Spinal cord (tissue), 10 donors: ENCODE measurements around the gene ADAM12. TPM values are rescaled to one million over a fixed set of nuclear protein-coding genes. Genes with fewer than 3 reads are reported as not detected.
"Not testable (repeated sequence)": the region's sequence is repeated elsewhere in the genome, so short reads cannot be mapped to it uniquely, and the experiment has no call there.

ENCODE experiments used
- DNase-seq, 6 donors: peaks; one replicate each; pipeline versions ENCODE4 v3.0.0 to v3.0.0-alpha.2; 2013 to 2015; ENCODE audit warnings: low spot score in 6 of 6, low read depth in 4 of 6
- H3K27ac ChIP-seq: one replicate; pipeline ENCODE4 v1.5.1; 2013; ENCODE audit warnings: low read depth, low read length, control low read depth
- H3K27me3 ChIP-seq: one replicate; pipeline ENCODE4 v1.6.1; 2013; ENCODE audit warnings: low read length; ENCODE audit not compliant: control insufficient read depth, insufficient read depth
- H3K36me3 ChIP-seq: one replicate; pipeline ENCODE4 v1.6.1; 2013; ENCODE audit warnings: low read length; ENCODE audit not compliant: control insufficient read depth, insufficient read depth
- H3K4me1 ChIP-seq: one replicate; pipeline ENCODE4 v1.6.1; 2013; ENCODE audit warnings: low read length; ENCODE audit not compliant: control insufficient read depth, insufficient read depth
- H3K4me3 ChIP-seq: one replicate; pipeline ENCODE4 v1.5.1; 2013; ENCODE audit warnings: low read depth, low read length, control low read depth
- H3K9me3 ChIP-seq: one replicate; pipeline ENCODE4 v1.6.1; 2013; ENCODE audit warnings: low read length; ENCODE audit not compliant: control insufficient read depth, insufficient read depth
- WGBS: methylation state at CpG from one replicate; pipeline ENCODE4 v1.1.5; 2013; ENCODE audit warnings: missing lambda C conversion rate; ENCODE audit not compliant: insufficient coverage; 5-methylcytosine and 5-hydroxymethylcytosine counted together
- polyA plus RNA-seq, 2 donors: library from polyadenylated mRNA; unstranded; fragments of 120-200 nt; gene quantifications; one replicate each; pipeline ENCODE4 v1.2.1, GENCODE V29; 2013; ENCODE audit not compliant: insufficient read length in 2 of 2
- total RNA-seq, 2 donors: library from RNA; depleted of rRNA in 1 of 2; stranded (reverse); fragments of 120-200 nt in 1 of 2; fragments of >200 nt in 1 of 2; gene quantifications; one replicate each; pipeline versions ENCODE4 v1.2.3 to v1.2.4, GENCODE V29; 2013 to 2014
- donor health status: healthy.

ADAM12 gene
- total and polyA plus RNA-seq, 4 donors: 9.8 to 81.5 (median 23.6) TPM

DNA sequence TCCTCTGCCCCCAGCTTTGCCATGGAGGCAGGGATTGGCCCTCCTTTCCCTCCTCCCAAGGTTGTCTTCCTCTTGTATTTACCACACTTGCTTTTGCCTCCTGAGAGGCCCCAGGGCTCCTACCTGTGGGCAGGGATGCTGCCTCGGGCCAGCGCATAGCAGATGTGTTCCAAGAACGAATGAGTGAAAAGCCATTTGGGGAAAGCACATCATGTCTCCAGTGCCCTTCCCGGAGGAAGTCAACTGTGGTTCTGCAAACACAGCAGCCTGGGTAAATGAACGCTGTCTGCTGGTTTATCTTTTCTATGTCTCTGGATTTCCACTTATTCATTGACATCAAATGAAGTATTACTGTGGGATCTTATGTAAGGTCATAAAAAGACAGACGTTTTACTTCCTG, 330.2 kb downstream of the ADAM12 start:
- DNase-seq: peak in 1 of 6 donors; percentile 31
- Histone ChIP-seq H3K4me1 (peaks cover 16% of the 10 kb centered on the region), H3K27me3 (no peaks in the 10 kb centered on the region), H3K4me3 (no peak overlapping the region), H3K36me3 (peaks cover 3% of the 10 kb centered on the region), H3K27ac (no peak overlapping the region), H3K9me3 (no peaks in the 10 kb centered on the region)
- 42% methylated on average over 5 of the region's 6 CpGs for WGBS

DNA sequence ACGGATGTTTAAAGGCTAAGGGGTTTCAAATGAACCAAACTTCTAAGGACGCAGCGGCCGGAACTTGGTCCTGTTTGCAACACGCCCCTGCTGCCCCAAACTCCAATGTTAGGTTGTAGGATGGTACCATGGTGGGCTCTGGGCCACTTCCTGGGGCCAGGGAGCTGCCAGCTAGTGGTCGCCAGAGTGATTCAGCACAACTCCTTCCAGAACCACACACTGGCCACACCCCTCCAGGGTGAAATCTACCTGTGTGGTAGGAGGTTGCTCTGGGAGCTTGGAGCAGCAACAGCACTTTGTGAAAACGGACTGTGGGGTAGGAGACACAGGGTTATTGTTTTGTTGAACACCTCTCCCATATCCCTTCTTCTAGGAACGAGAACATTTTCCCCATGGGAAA, 330.8 kb downstream of the ADAM12 start:
- Histone ChIP-seq H3K27ac (no peak overlapping the region), H3K4me3 (no peak overlapping the region), H3K9me3 (no peaks in the 10 kb centered on the region), H3K4me1 (peaks cover 9% of the 10 kb centered on the region), H3K27me3 (no peaks in the 10 kb centered on the region), H3K36me3 (no peaks in the 10 kb centered on the region)
- no peak for DNase-seq
- 100% methylated on average over 1 of the region's 8 CpGs for WGBS

DNA sequence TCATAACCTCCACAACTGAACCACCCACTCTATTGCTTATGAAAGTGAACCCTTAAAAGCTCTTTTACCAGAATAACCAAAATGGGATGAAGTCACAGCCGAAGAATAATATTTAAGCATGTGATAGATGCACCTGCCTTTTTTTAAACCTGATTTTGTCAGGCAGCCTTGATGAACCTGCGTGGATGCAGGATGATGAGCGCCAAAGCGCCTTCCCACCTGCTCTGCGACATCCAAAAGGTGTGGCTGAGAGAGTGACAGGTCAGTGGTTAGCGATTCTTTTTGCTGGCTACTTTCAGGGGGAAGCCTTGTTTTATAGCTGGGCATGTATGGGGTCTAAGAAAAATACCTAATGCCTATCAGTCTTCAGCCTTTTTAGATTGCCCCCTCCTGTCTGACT, 334.1 kb downstream of the ADAM12 start:
- WGBS: 94% methylated on average over 5 of the region's 6 CpGs
- Histone ChIP-seq H3K36me3 (no peaks in the 10 kb centered on the region), H3K9me3 (no peaks in the 10 kb centered on the region), H3K4me3 (no peak overlapping the region), H3K4me1 (peaks cover 4% of the 10 kb centered on the region), H3K27me3 (no peaks in the 10 kb centered on the region), H3K27ac (no peak overlapping the region)
- no peak for DNase-seq

DNA sequence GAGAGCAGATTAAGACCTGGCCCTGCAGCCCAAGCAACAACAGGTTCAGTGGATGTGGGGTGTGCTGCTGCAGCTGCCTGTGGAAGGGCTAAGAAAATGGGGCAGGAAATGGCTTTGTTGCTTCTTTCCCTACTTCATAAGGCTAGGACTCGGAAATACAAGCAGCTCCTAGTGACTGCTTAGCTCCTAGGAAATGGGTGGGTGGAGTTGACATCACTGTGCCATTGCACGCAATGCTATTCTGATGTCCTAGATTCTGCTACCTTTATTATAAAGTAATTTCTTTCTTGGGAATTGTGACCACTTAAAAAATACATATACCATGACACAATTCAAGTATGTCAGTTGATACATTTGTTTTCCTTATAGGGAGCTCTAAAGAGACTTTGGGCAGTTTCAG, 336.1 kb downstream of the ADAM12 start:
- Histone ChIP-seq H3K9me3 (no peaks in the 10 kb centered on the region), H3K36me3 (no peaks in the 10 kb centered on the region), H3K27me3 (no peaks in the 10 kb centered on the region), H3K27ac (no peak overlapping the region), H3K4me3 (no peak overlapping the region), H3K4me1 (peaks cover 3% of the 10 kb centered on the region)
- WGBS: no CpG with 5 or more reads among the region's 2 CpGs
- no peak for DNase-seq

DNA sequence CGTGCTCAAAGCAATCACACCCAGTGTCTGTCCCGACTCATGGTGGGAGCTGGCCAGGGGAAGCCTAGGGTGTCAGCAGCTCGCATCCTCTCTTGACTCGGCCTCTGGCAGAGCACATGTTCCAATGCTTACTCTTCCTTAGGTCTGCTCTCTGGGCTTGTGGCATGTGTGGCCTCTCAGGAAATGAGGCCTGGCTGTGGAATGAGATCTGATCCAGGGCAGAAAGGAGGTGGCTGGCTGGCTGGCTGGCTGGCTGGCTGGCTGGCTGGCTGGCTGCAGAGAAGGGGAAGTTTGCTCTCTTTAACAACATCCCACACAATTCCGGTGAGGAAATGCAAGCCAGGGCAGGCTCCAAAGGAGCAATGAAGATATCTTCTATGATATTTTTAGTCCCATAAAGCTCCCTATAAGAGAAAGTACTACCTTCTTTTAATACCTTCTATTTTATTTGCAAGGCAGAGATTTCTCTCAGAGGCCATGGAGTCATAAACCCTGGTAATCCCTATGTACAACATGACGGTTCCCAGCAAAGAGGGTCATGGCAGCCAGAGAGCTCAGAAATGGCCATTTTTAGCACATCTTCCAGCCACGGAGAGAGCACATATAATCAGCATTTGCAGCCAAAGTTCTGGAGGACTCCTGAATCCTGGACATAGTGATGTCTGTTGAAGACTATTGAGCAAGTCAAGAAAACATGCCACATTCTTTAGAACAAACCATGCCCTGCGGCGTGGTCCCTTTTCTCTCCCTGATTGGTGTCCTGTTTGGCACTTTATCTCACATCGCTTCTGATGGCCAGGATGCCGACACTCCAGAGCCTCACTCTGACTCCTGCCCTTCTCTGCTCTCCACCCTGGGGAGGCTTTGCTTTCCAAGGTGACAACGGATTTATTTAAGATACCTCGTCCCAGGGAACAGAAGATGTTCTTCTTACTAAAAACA, 338.2 kb downstream of the ADAM12 start:
- 80% methylated on average over 12 of the region's 13 CpGs for WGBS

DNA sequence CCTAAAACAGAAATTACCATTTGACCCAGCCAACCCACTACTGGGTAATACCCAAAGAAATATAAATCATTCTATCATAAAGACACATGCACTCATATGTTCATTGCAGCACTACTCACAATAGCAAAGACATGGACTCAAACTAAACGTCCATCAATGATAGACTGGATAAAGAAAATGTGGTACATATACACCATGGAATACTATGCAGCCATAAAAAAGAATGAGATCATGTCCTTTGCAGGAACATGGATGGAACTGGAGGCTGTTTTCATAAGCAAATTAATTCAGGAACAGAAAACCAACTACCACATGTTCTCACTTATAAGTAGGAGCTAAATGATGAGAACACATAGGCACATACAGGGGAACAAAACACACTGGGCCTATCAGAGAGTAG, 340.5 kb downstream of the ADAM12 start:
- not testable (repeated sequence) for H3K36me3 ChIP-seq, H3K27ac ChIP-seq, H3K4me1 ChIP-seq, H3K9me3 ChIP-seq, H3K4me3 ChIP-seq, DNase-seq, H3K27me3 ChIP-seq
- WGBS: no CpG with 5 or more reads among the region's 1 CpG

More for the DNA sequence above, 338.2 kb downstream of the ADAM12 start:
- Histone ChIP-seq H3K27me3 (no peaks in the 10 kb centered on the region), H3K9me3 (no peaks in the 10 kb centered on the region), H3K27ac (no peak overlapping the region), H3K4me3 (no peak overlapping the region), H3K4me1 (peaks cover 3% of the 10 kb centered on the region), H3K36me3 (no peaks in the 10 kb centered on the region)
- DNase-seq: no peak

DNA sequence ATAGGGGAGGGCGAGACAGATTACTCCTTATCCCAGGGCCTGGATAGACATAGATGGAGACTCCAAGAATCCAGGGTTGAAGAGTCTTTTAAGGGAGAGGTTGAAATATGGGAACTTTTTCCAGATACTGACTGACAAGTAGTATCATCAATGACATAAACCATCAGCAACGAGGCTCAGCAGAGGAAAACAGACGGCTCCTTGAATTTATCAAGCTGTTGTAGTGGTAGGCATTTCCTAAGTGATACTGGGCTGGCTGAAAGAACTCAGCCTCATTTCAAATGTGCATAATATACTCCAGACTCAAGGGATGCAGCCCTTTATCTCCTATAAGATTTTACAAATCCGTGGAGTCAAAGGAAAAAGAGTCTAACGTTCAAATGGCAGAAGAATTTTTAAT, 341.4 kb downstream of the ADAM12 start:
- H3K4me1 ChIP-seq: peaks cover 13% of the 10 kb centered on the region
- no peaks in the 10 kb centered on the region for H3K9me3 ChIP-seq
- no peaks in the 10 kb centered on the region for H3K27me3 ChIP-seq
- WGBS: no CpG with 5 or more reads among the region's 5 CpGs
- no peaks in the 10 kb centered on the region for H3K36me3 ChIP-seq
- DNase-seq: no peak
- no peak overlapping the region for H3K4me3 ChIP-seq
- H3K27ac ChIP-seq: no peak overlapping the region

DNA sequence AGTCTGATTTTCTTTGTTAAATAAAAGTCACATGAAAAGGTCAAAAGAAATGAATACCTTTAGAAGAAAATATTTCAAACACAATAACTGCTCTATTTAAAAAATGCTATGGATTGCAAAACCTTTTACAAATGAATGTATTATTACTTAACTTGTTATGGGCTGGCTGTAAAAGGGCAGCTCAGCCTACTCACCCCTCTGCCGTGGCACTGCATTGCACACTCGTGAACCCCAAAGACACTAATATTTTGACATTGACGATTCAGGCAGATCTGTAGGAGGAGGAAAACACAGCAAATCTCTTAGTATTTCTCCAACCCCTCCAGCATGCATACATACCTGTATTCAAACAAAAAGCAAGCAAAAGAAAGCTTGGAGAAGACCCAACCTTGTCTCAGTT, 342.4 kb downstream of the ADAM12 start:
- no peaks in the 10 kb centered on the region for H3K36me3 ChIP-seq
- WGBS: 86% methylated on average over 1 of the region's 3 CpGs
- no peaks in the 10 kb centered on the region for H3K27me3 ChIP-seq

DNA sequence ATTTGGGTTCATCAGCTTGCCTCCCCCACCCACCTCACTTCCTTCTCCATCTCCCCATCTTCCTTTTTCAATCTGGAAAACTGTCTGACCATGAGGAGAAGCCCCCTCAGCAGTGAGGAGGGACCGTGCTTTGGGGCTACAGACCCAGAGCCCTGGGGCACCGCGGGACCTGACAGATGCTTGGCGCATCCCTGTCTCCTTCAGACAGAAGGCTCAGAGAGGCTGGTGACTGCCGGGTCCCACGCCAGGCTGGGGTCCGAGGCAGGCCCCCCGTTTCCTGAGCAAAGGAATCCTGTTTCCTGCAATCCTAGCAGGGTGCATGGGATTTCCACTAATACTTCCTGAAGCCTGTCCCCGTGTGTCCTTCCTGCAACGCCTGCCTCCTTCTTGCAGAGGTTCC, 344.9 kb downstream of the ADAM12 start:
- Histone ChIP-seq H3K27me3 (no peaks in the 10 kb centered on the region), H3K4me3 (no peak overlapping the region), H3K27ac (no peak overlapping the region), H3K9me3 (no peaks in the 10 kb centered on the region), H3K36me3 (no peaks in the 10 kb centered on the region), H3K4me1 (peaks cover 13% of the 10 kb centered on the region)
- no peak for DNase-seq
- 76% methylated on average over 10 of the region's 10 CpGs for whole genome bisulfite sequencing

More for the DNA sequence above, 342.4 kb downstream of the ADAM12 start:
- H3K4me1 ChIP-seq: peaks cover 16% of the 10 kb centered on the region
- H3K27ac ChIP-seq: no peak overlapping the region
- DNase-seq: no peak
- no peak overlapping the region for H3K4me3 ChIP-seq
- no peaks in the 10 kb centered on the region for H3K9me3 ChIP-seq

DNA sequence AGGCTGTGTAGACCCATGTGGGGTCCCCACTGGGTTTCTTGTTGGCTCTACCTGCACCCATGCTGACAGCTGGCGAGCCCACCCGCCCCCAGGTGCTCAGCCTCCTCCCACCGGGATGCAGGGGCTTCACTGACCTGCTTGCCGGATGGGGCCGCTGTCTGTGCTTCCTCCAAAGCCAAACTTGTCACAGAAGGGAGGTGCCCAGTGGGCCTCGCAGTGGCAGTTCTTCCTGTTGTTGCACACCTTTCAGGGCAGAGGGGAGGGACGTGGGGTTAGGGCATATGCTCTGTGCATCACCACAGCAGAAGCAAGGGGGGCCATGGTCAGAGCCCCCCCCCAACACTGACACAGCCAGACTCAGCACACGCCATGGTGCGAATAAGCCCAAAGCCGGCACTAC, 345.4 kb downstream of the ADAM12 start:
- Histone ChIP-seq H3K27ac (no peak overlapping the region), H3K36me3 (peaks cover under 1% of the 10 kb centered on the region), H3K4me1 (peaks cover 13% of the 10 kb centered on the region), H3K27me3 (no peaks in the 10 kb centered on the region), H3K9me3 (no peaks in the 10 kb centered on the region), H3K4me3 (no peak overlapping the region)
- DNase-seq: no peak
- WGBS: 94% methylated on average over 6 of the region's 10 CpGs
